GM12878 (cell line): ENCODE data around the gene ISLR. TPM values are rescaled to one million over a fixed set of nuclear protein-coding genes. Genes with fewer than 3 reads are reported as not detected.

ENCODE experiments used
- ATAC-seq: fragments of 200-7000 bp; cut with Tn5 transposase; 3 replicates; pipeline ENCODE4 v1.9.1; 2020; ENCODE audit warnings: mild to moderate bottlenecking, moderate library complexity
- BruUV-seq: library from RNA; stranded (reverse); fragments of 400-500 nt; replicated peaks from 2 replicates; lab custom pipeline; 2021; lab: Mats Ljungman, UMichigan
- CTCF ChIA-PET: fragments of 300-600 bp; sonication (Branson Sonifier 250); formaldehyde crosslinking; extraction: SDS; loops from one replicate; lab custom pipeline; 2021; ENCODE audit warnings: inconsistent platforms; lab: Yijun Ruan, JAX
- POLR2A ChIA-PET: fragments of 350-600 bp; formaldehyde crosslinking; extraction: SDS; loops from one replicate; lab custom pipeline; 2021; ENCODE audit warnings: inconsistent platforms; lab: Charles Lee
- RAD21 ChIA-PET: fragments of 300-600 bp; sonication (Branson Sonifier 250); formaldehyde crosslinking; loops from one replicate; lab custom pipeline; 2023; ENCODE audit warnings: antibody characterized with exemption; ENCODE audit not compliant: unreplicated experiment; lab: Charles Lee
- SMC1A ChIA-PET: fragments of 300-600 bp; sonication (Branson Sonifier 250); formaldehyde crosslinking; loops from one replicate; lab custom pipeline; 2023; ENCODE audit not compliant: unreplicated experiment, uncharacterized antibody; lab: Charles Lee
- DNase-seq: peaks from one replicate; pipeline ENCODE4 v3.0.0-alpha.2; 2011; ENCODE audit warnings: low read depth, low spot score
- FAIRE-seq: peaks from 3 replicates; lab custom pipeline; 2011; peaks lifted over from hg19 to GRCh38; lab: Jason Lieb, UNC
- H2AFZ ChIP-seq: 2 replicates; pipeline ENCODE4 v1.6.0; 2011; ENCODE audit warnings: low read depth, low read length, control low read depth; ENCODE audit not compliant: control insufficient read depth
- H3K27ac ChIP-seq: 2 replicates; pipeline ENCODE4 v1.5.1; 2011; ENCODE audit warnings: control low read depth; ENCODE audit not compliant: control insufficient read depth, insufficient read depth
- H3K27me3 ChIP-seq, 2 experiments: replicated peaks in 1 of 2; 2 replicates each; pipeline versions ENCODE4 v1.6.0 to v1.6.1; 2011; ENCODE audit warnings: low read length in 1 of 2; ENCODE audit not compliant: control insufficient read depth in 2 of 2, insufficient read depth in 2 of 2
- H3K36me3 ChIP-seq, 2 experiments: 2 replicates each; pipeline ENCODE4 v1.5.1; 2011; ENCODE audit warnings: low read length in 1 of 2; ENCODE audit not compliant: control insufficient read depth in 2 of 2, insufficient read depth in 2 of 2
- H3K4me1 ChIP-seq: 2 replicates; pipeline ENCODE4 v1.6.1; 2011; ENCODE audit warnings: mild to moderate bottlenecking, low read length, moderate library complexity, mixed read lengths; ENCODE audit not compliant: control insufficient read depth, insufficient read depth
- H3K4me2 ChIP-seq: 2 replicates; pipeline ENCODE4 v1.6.0; 2011; ENCODE audit warnings: control low read depth; ENCODE audit not compliant: control insufficient read depth, insufficient read depth
- H3K4me3 ChIP-seq: fragments of 200-600 bp; sonication (generic); 2 replicates; pipeline ENCODE4 v1.5.1; 2016
- H3K79me2 ChIP-seq: 2 replicates; pipeline ENCODE4 v1.6.0; 2011; ENCODE audit warnings: low read length; ENCODE audit not compliant: control insufficient read depth, insufficient read depth
- H3K9ac ChIP-seq: 2 replicates; pipeline ENCODE4 v1.8.0; 2011; ENCODE audit warnings: low read length, control low read depth, mixed read lengths; ENCODE audit not compliant: control insufficient read depth, insufficient read depth
- H3K9me3 ChIP-seq: replicated peaks from 3 replicates; pipeline ENCODE4 v1.5.1; 2011; ENCODE audit warnings: mild to moderate bottlenecking, low read length; ENCODE audit not compliant: control insufficient read depth, insufficient read depth
- H4K20me1 ChIP-seq: 2 replicates; pipeline ENCODE4 v1.6.0; 2011; ENCODE audit not compliant: control insufficient read depth, insufficient read depth
- BACH1 ChIP-seq: fragments of 450-650 bp; IDR thresholded peaks from 2 replicates; pipeline ENCODE4 v1.6.1; 2017; ENCODE audit warnings: mild to moderate bottlenecking, borderline replicate concordance
- BCL3 ChIP-seq: IDR thresholded peaks from 2 replicates; pipeline ENCODE4 v1.6.1; 2011; ENCODE audit warnings: borderline replicate concordance, low read depth, mild to moderate bottlenecking, moderate library complexity, low read length; ENCODE audit not compliant: insufficient read depth, poor library complexity, severe bottlenecking
- EGR1 ChIP-seq, 2 experiments: IDR thresholded peaks; 1 replicate in 1 of 2; 2 replicates in 1 of 2; pipeline ENCODE4 v1.6.1; 2011 to 2012; ENCODE audit warnings: low read depth in 2 of 2, low read length in 2 of 2, borderline replicate concordance in 1 of 2, mild to moderate bottlenecking in 1 of 2, moderate library complexity in 1 of 2
- JUND ChIP-seq: IDR thresholded peaks from 2 replicates; pipeline ENCODE4 v1.6.1; 2012; ENCODE audit warnings: low read depth, mild to moderate bottlenecking, low read length, improper control_type of control experiment, moderate library complexity
- NFYB ChIP-seq: IDR thresholded peaks from 2 replicates; pipeline ENCODE4 v1.6.1; 2011; ENCODE audit warnings: low read depth, mild to moderate bottlenecking, low read length, improper control_type of control experiment, moderate library complexity; ENCODE audit not compliant: insufficient read depth
- RCOR1 ChIP-seq: conservative IDR thresholded peaks from 2 replicates; pipeline ENCODE4 v1.6.1; 2012; ENCODE audit warnings: low read depth, low read length, improper control_type of control experiment
- ZSCAN29 ChIP-seq: fragments of 450-650 bp; IDR thresholded peaks from 2 replicates; pipeline ENCODE4 v1.6.1; 2017; ENCODE audit warnings: mild to moderate bottlenecking, moderate library complexity
- WGBS: methylation state at CpG from one replicate; pipeline ENCODE4 v1.1.6; 2016; ENCODE audit warnings: low lambda C conversion rate; ENCODE audit not compliant: insufficient replicate concordance, insufficient coverage; ENCODE audit errors: missing lambda C conversion rate; 5-methylcytosine and 5-hydroxymethylcytosine counted together
- in situ Hi-C: fragments of 300-500 bp; cut with MboI; formaldehyde crosslinking; loops from 9 replicates; pipeline ENCODE4 v1.14.3; 2018; ENCODE audit warnings: mixed read lengths
- intact Hi-C: fragments of 100-400 bp; cut with micrococcal nuclease; formaldehyde crosslinking; loops from one replicate; pipeline ENCODE4 v1.14.2; 2022; ENCODE audit not compliant: unreplicated experiment
- polyA plus RNA-seq, 11 experiments: library from polyadenylated mRNA; depleted of rRNA in 4 of 11; unstranded in 6 of 11; stranded (reverse) in 5 of 11; fragments of >200 nt; fragmentation: Nextera tagmentation in 4 of 11; fragmentation: Illumina TruSeq in 1 of 11; extraction: Ambion mirVana in 4 of 11; extraction: Trizol in 1 of 11; gene quantifications; 1 replicate in 1 of 11; 2 replicates in 10 of 11; pipeline versions ENCODE4 v1.2.1 to v1.2.3, GENCODE V29; 2011 to 2016; ENCODE audit warnings: inconsistent platforms in 2 of 11, missing spikeins in 2 of 11, low read depth in 1 of 11
- total RNA-seq, 4 experiments: library from RNA; depleted of rRNA in 3 of 4; stranded (reverse); fragments of >200 nt in 3 of 4; fragmentation: Illumina TruSeq in 1 of 4; extraction: Trizol in 1 of 4; gene quantifications; 2 replicates each; pipeline versions ENCODE4 v1.2.1 to v1.2.3, GENCODE V29; 2013 to 2021
- TF ChIP-seq, protein P1 (sequence below): IDR thresholded peaks from 2 replicates; pipeline ENCODE4 v1.6.1; 2012; ENCODE audit warnings: low read depth, low read length, improper control_type of control experiment
- TF ChIP-seq, protein P2 (sequence below): fragments of 150-350 bp; IDR thresholded peaks from 2 replicates; pipeline ENCODE4 v1.6.1; 2014; ENCODE audit warnings: mild to moderate bottlenecking, low read depth, low read length
- TF ChIP-seq, protein P3 (sequence below): fragments of 450-650 bp; IDR thresholded peaks from 2 replicates; pipeline ENCODE4 v1.6.1; 2016; ENCODE audit warnings: mild to moderate bottlenecking

Gene ISLR
- total and polyA plus RNA-seq, 10 of the 15 experiments (the other 5 are each of a cell fraction or from before 2014, with no cell fraction given) = 0.03 to 1.8 (median 0.54) TPM

DNA sequence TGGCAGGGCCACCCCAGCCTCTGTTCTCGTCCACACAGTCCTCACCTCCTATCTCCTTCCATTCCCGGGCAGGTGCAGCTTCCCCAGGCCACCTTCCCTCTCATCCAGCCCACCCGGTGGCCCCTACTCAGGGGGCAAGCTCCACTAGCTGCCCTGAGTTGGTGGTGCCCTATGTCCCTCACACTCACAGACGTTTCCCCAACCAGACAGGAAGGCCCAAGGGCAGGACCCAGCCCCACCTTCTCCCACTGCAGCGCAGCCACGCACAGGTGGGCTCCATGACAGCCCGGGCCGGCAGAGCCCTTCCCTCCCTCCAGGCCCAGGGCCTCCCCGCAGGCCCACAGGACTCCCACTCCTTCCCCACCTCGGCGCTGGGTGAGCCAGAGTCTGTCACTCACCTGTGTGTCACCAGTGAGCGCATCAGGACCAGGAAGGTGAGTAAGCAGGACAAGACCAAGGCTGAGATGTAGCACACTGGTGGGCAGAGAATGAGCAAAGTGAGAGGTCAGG is 11.1 kb downstream of the ISLR start:
- no peaks in the 10 kb centered on the region for H3K79me2 ChIP-seq
- H3K36me3 ChIP-seq = no peaks in the 10 kb centered on the region
- H3K9ac ChIP-seq = no peak overlapping the region
- H3K4me3 ChIP-seq = no peak overlapping the region
- no peak overlapping the region for H3K27ac ChIP-seq
- RAD21 ChIA-PET = no interaction called here
- TF ChIP-seq JUND (no peak), BCL3 (peak; percentile 66)
- TF ChIP-seq, protein P1, sequence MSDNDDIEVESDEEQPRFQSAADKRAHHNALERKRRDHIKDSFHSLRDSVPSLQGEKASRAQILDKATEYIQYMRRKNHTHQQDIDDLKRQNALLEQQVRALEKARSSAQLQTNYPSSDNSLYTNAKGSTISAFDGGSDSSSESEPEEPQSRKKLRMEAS = no peak
- TF ChIP-seq, all 136 proteins: peak for 1
- ChIA-PET POLR2A (no interaction called here), SMC1A (no interaction called here), CTCF (no interaction called here)
- no peaks in the 10 kb centered on the region for H3K27me3 ChIP-seq
- FAIRE-seq (no peak), ATAC-seq (no peak), DNase-seq (no peak)
- peaks cover 18% of the 10 kb centered on the region for H3K4me1 ChIP-seq
- H3K4me2 ChIP-seq = no peak overlapping the region; the same call in 1 of the 2 replicates
- WGBS = 19% methylated on average over 12 of the region's 12 CpGs
- no peaks in the 10 kb centered on the region for H3K9me3 ChIP-seq
- H2AFZ ChIP-seq = no peak overlapping the region
- no TSS peak for BruUV-seq
- in situ Hi-C loops = no loop called here
- intact Hi-C loops = no loop called here
- no peaks in the 10 kb centered on the region for H4K20me1 ChIP-seq

- H3K27ac ChIP-seq = no peak overlapping the region
- ATAC-seq = peak; percentile 72
- H3K79me2 ChIP-seq = no peaks in the 10 kb centered on the region
- H4K20me1 ChIP-seq = no peaks in the 10 kb centered on the region
- no peak overlapping the region for H3K4me3 ChIP-seq
- SMC1A ChIA-PET = no interaction called here
- CTCF ChIA-PET = no interaction called here
- DNase-seq = no peak
- no TSS peak for BruUV-seq
- H3K4me1 ChIP-seq = peaks cover 11% of the 10 kb centered on the region; the same call in 1 of the 2 replicates
- no peak overlapping the region for H3K9ac ChIP-seq
- POLR2A ChIA-PET = no interaction called here
- 36% methylated on average over 8 of the region's 8 CpGs for WGBS
- in situ Hi-C loops = no loop called here
- TF ChIP-seq RCOR1 (no peak), BACH1 (no peak), ZSCAN29 (no peak), EGR1 (IDR thresholded peaks at IDR 0.05; ENCODE audit: borderline replicate concordance in 1 of 2, low read depth in 2 of 2, low read length in 2 of 2) (peak in 1 of 2 experiments; percentile 16; a peak in 1 of 3 replicates), NFYB (no peak)
- TF ChIP-seq, protein P2, sequence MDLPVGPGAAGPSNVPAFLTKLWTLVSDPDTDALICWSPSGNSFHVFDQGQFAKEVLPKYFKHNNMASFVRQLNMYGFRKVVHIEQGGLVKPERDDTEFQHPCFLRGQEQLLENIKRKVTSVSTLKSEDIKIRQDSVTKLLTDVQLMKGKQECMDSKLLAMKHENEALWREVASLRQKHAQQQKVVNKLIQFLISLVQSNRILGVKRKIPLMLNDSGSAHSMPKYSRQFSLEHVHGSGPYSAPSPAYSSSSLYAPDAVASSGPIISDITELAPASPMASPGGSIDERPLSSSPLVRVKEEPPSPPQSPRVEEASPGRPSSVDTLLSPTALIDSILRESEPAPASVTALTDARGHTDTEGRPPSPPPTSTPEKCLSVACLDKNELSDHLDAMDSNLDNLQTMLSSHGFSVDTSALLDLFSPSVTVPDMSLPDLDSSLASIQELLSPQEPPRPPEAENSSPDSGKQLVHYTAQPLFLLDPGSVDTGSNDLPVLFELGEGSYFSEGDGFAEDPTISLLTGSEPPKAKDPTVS = no peak
- TF ChIP-seq, protein P3, sequence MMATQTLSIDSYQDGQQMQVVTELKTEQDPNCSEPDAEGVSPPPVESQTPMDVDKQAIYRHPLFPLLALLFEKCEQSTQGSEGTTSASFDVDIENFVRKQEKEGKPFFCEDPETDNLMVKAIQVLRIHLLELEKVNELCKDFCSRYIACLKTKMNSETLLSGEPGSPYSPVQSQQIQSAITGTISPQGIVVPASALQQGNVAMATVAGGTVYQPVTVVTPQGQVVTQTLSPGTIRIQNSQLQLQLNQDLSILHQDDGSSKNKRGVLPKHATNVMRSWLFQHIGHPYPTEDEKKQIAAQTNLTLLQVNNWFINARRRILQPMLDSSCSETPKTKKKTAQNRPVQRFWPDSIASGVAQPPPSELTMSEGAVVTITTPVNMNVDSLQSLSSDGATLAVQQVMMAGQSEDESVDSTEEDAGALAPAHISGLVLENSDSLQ = 0 out of 2 replicates have a peak, but pooled peaks have one; percentile 25
- intact Hi-C loops = no loop called here
- H3K27me3 ChIP-seq = no peaks in the 10 kb centered on the region
- no peak overlapping the region for H3K4me2 ChIP-seq
- no peak overlapping the region for H2AFZ ChIP-seq
- H3K9me3 ChIP-seq = no peaks in the 10 kb centered on the region
- RAD21 ChIA-PET = no interaction called here
- FAIRE-seq = peak; percentile 72
- H3K36me3 ChIP-seq = no peaks in the 10 kb centered on the region
Observed at GRCh38 chr15:74185710-74186348, 12.3 kb downstream of the ISLR start.
